ENCODE results near the gene SENP2. TPM values are rescaled to one million over a fixed set of nuclear protein-coding genes. Genes with fewer than 3 reads are reported as not detected.

The SENP2 gene
- total and polyA plus RNA-seq, 2 experiments from 2014 or later, result 29.2 to 80.3 TPM

GRCh38 chr3:185648396-185648795, 62.3 kb downstream of the SENP2 start:
- Histone ChIP-seq H3F3A (replicated peaks; ENCODE audit: low read depth) (peaks cover 4% of the 10 kb centered on the region; the same call in 1 of the 2 replicates), H3K4me1 (ENCODE audit: insufficient read depth) (peaks cover 12% of the 10 kb centered on the region; the same call in 1 of the 2 replicates), H3K4me2 (no peak overlapping the region), H3K27me3 (ENCODE audit: insufficient read depth) (no peaks in the 10 kb centered on the region), H3K79me2 (replicated peaks; ENCODE audit: insufficient read depth) (no peaks in the 10 kb centered on the region), H2AFZ (no peak overlapping the region), H3K9me2 (ENCODE audit: insufficient read depth) (no peaks in the 10 kb centered on the region), H3K4me3 (no peak overlapping the region), H3K36me3 (ENCODE audit: insufficient read depth) (peaks cover 34% of the 10 kb centered on the region), H4K20me1 (replicated peaks; ENCODE audit: insufficient read depth) (no peaks in the 10 kb centered on the region; the same call in 1 of the 2 replicates), H3K27ac (ENCODE audit: low read depth) (no peak overlapping the region)
- H3K27me3 Mint-ChIP-seq (ENCODE audit: insufficient read depth, low read depth, poor library complexity), result peaks cover 22% of the 10 kb centered on the region
- H3K4me3 Mint-ChIP-seq, result no peak overlapping the region; the same call in 2 of the 3 replicates
- no peak overlapping the region for H3K27ac Mint-ChIP-seq
- peaks cover 85% of the 10 kb centered on the region for H3K36me3 Mint-ChIP-seq (ENCODE audit: low read depth)
- no peaks in the 10 kb centered on the region for H3K9me3 Mint-ChIP-seq
- DNase-seq (ENCODE audit: low spot score) (no peak), ATAC-seq (no peak)
- H3K4me1 Mint-ChIP-seq, result peaks cover 33% of the 10 kb centered on the region
- TF ChIP-seq ZNF331 (CRISPR knock-in tag; IDR thresholded peaks at IDR 0.05; ENCODE audit: low read depth) (no peak), JUNB (IDR thresholded peaks at IDR 0.05; ENCODE audit: unreplicated experiment) (no peak)

GRCh38 chr3:185649414-185649813, 63.3 kb downstream of the SENP2 start:
- Histone ChIP-seq H3K36me3 (ENCODE audit: insufficient read depth) (peaks cover 34% of the 10 kb centered on the region), H3K27me3 (ENCODE audit: insufficient read depth) (no peaks in the 10 kb centered on the region), H3K4me3 (no peak overlapping the region), H2AFZ (no peak overlapping the region), H4K20me1 (replicated peaks; ENCODE audit: insufficient read depth) (no peaks in the 10 kb centered on the region; the same call in 1 of the 2 replicates), H3K79me2 (replicated peaks; ENCODE audit: insufficient read depth) (no peaks in the 10 kb centered on the region), H3K9me2 (ENCODE audit: insufficient read depth) (no peaks in the 10 kb centered on the region), H3K4me2 (no peak overlapping the region), H3K4me1 (ENCODE audit: insufficient read depth) (peaks cover 12% of the 10 kb centered on the region; the same call in 1 of the 2 replicates), H3F3A (replicated peaks; ENCODE audit: low read depth) (peaks cover 4% of the 10 kb centered on the region; the same call in 1 of the 2 replicates), H3K27ac (ENCODE audit: low read depth) (no peak overlapping the region; the same call in 1 of the 2 replicates)
- H3K9me3 Mint-ChIP-seq, result no peaks in the 10 kb centered on the region
- peaks cover 23% of the 10 kb centered on the region for H3K27me3 Mint-ChIP-seq (ENCODE audit: insufficient read depth, low read depth, poor library complexity)
- peaks cover 91% of the 10 kb centered on the region for H3K36me3 Mint-ChIP-seq (ENCODE audit: low read depth)
- peaks cover 33% of the 10 kb centered on the region for H3K4me1 Mint-ChIP-seq
- H3K27ac Mint-ChIP-seq, result no peak overlapping the region
- H3K4me3 Mint-ChIP-seq, result no peak overlapping the region
- DNase-seq (ENCODE audit: low spot score) (no peak), ATAC-seq (no peak)
- TF ChIP-seq POLR2AphosphoS5 (IDR thresholded peaks at IDR 0.05; ENCODE audit: low read depth) (no peak), EZH2 (IDR thresholded peaks at IDR 0.05; ENCODE audit: low read depth, unreplicated experiment) (no peak), EZH2phosphoT487 (IDR thresholded peaks at IDR 0.05; ENCODE audit: unreplicated experiment) (no peak), STAT1 (IDR thresholded peaks at IDR 0.05; ENCODE audit: unreplicated experiment) (no peak), CREB1 (CRISPR knock-in tag; IDR thresholded peaks at IDR 0.05; ENCODE audit: low read depth) (no peak), REST (IDR thresholded peaks at IDR 0.05; ENCODE audit: unreplicated experiment) (no peak), JUNB (IDR thresholded peaks at IDR 0.05; ENCODE audit: unreplicated experiment) (no peak), ZNF114 (CRISPR knock-in tag; IDR thresholded peaks at IDR 0.05) (no peak)
- TF ChIP-seq, protein P1, sequence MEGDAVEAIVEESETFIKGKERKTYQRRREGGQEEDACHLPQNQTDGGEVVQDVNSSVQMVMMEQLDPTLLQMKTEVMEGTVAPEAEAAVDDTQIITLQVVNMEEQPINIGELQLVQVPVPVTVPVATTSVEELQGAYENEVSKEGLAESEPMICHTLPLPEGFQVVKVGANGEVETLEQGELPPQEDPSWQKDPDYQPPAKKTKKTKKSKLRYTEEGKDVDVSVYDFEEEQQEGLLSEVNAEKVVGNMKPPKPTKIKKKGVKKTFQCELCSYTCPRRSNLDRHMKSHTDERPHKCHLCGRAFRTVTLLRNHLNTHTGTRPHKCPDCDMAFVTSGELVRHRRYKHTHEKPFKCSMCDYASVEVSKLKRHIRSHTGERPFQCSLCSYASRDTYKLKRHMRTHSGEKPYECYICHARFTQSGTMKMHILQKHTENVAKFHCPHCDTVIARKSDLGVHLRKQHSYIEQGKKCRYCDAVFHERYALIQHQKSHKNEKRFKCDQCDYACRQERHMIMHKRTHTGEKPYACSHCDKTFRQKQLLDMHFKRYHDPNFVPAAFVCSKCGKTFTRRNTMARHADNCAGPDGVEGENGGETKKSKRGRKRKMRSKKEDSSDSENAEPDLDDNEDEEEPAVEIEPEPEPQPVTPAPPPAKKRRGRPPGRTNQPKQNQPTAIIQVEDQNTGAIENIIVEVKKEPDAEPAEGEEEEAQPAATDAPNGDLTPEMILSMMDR (conservative IDR thresholded peaks at IDR 0.05; ENCODE audit: low read depth in 2 of 2), result no peak
- TF ChIP-seq, protein P2, sequence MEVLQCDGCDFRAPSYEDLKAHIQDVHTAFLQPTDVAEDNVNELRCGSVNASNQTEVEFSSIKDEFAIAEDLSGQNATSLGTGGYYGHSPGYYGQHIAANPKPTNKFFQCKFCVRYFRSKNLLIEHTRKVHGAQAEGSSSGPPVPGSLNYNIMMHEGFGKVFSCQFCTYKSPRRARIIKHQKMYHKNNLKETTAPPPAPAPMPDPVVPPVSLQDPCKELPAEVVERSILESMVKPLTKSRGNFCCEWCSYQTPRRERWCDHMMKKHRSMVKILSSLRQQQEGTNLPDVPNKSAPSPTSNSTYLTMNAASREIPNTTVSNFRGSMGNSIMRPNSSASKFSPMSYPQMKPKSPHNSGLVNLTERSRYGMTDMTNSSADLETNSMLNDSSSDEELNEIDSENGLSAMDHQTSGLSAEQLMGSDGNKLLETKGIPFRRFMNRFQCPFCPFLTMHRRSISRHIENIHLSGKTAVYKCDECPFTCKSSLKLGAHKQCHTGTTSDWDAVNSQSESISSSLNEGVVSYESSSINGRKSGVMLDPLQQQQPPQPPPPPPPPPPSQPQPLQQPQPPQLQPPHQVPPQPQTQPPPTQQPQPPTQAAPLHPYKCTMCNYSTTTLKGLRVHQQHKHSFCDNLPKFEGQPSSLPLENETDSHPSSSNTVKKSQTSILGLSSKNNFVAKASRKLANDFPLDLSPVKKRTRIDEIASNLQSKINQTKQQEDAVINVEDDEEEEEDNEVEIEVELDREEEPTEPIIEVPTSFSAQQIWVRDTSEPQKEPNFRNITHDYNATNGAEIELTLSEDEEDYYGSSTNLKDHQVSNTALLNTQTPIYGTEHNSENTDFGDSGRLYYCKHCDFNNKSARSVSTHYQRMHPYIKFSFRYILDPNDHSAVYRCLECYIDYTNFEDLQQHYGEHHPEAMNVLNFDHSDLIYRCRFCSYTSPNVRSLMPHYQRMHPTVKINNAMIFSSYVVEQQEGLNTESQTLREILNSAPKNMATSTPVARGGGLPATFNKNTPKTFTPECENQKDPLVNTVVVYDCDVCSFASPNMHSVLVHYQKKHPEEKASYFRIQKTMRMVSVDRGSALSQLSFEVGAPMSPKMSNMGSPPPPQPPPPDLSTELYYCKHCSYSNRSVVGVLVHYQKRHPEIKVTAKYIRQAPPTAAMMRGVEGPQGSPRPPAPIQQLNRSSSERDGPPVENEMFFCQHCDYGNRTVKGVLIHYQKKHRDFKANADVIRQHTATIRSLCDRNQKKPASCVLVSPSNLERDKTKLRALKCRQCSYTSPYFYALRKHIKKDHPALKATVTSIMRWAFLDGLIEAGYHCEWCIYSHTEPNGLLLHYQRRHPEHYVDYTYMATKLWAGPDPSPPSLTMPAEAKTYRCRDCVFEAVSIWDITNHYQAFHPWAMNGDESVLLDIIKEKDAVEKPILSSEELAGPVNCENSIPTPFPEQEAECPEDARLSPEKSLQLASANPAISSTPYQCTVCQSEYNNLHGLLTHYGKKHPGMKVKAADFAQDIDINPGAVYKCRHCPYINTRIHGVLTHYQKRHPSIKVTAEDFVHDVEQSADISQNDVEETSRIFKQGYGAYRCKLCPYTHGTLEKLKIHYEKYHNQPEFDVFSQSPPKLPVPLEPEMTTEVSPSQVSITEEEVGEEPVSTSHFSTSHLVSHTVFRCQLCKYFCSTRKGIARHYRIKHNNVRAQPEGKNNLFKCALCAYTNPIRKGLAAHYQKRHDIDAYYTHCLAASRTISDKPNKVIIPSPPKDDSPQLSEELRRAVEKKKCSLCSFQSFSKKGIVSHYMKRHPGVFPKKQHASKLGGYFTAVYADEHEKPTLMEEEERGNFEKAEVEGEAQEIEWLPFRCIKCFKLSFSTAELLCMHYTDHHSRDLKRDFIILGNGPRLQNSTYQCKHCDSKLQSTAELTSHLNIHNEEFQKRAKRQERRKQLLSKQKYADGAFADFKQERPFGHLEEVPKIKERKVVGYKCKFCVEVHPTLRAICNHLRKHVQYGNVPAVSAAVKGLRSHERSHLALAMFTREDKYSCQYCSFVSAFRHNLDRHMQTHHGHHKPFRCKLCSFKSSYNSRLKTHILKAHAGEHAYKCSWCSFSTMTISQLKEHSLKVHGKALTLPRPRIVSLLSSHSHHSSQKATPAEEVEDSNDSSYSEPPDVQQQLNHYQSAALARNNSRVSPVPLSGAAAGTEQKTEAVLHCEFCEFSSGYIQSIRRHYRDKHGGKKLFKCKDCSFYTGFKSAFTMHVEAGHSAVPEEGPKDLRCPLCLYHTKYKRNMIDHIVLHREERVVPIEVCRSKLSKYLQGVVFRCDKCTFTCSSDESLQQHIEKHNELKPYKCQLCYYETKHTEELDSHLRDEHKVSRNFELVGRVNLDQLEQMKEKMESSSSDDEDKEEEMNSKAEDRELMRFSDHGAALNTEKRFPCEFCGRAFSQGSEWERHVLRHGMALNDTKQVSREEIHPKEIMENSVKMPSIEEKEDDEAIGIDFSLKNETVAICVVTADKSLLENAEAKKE (CRISPR knock-in tag; IDR thresholded peaks at IDR 0.05), result no peak

Data from GM23338 (cell line).